H1 (cell line): ENCODE measurements around the gene CCDC51. TPM values are rescaled to one million over a fixed set of nuclear protein-coding genes. Genes with fewer than 3 reads are reported as not detected.

Experiments used
- CTCF ChIA-PET: fragments of 300-600 bp; sonication (Branson Sonifier 250); formaldehyde crosslinking; loops from one replicate; lab custom pipeline; 2021; ENCODE audit not compliant: partially characterized antibody; lab: Charles Lee
- POLR2A ChIA-PET: fragments of 300-600 bp; sonication (Branson Sonifier 250); formaldehyde crosslinking; loops from one replicate; lab custom pipeline; 2021; ENCODE audit warnings: inconsistent platforms; ENCODE audit not compliant: partially characterized antibody; lab: Charles Lee
- DNase-seq, 2 experiments: peaks; one replicate each; pipeline versions ENCODE4 v3.0.0 to v3.0.0-alpha.2; 2010 to 2022; ENCODE audit warnings: low spot score in 2 of 2, low read depth in 1 of 2, mixed read lengths in 1 of 2
- FAIRE-seq: peaks from 2 replicates; lab custom pipeline; 2011; peaks lifted over from hg19 to GRCh38; lab: Jason Lieb, UNC
- H2AFZ ChIP-seq: 2 replicates; pipeline ENCODE4 v1.8.1; 2012; ENCODE audit warnings: low read length, inconsistent platforms
- H2AK5ac ChIP-seq: 2 replicates; pipeline ENCODE4 v1.6.1; 2013; ENCODE audit warnings: low read depth, low read length
- H2BK120ac ChIP-seq: replicated peaks from 2 replicates; pipeline ENCODE3; 2013; ENCODE audit warnings: low read depth, low read length, inconsistent platforms
- H2BK12ac ChIP-seq: 2 replicates; pipeline ENCODE4 v1.6.1; 2013; ENCODE audit warnings: low read depth, low read length
- H2BK15ac ChIP-seq: 2 replicates; pipeline ENCODE4 v1.6.1; 2013; ENCODE audit warnings: low read length
- H2BK20ac ChIP-seq: 2 replicates; pipeline ENCODE4 v1.6.1; 2013; ENCODE audit warnings: low read length
- H2BK5ac ChIP-seq: 2 replicates; pipeline ENCODE4 v1.6.1; 2013; ENCODE audit warnings: low read depth, low read length
- H3K14ac ChIP-seq: 2 replicates; pipeline ENCODE4 v1.6.1; 2013; ENCODE audit warnings: inconsistent platforms; ENCODE audit not compliant: insufficient read length
- H3K18ac ChIP-seq: 2 replicates; pipeline ENCODE4 v1.6.1; 2013; ENCODE audit warnings: low read length; ENCODE audit errors: extremely low read depth
- H3K23ac ChIP-seq: 2 replicates; pipeline ENCODE4 v1.6.1; 2013; ENCODE audit warnings: inconsistent platforms; ENCODE audit not compliant: insufficient read length
- H3K23me2 ChIP-seq: 2 replicates; pipeline ENCODE4 v1.6.1; 2013; ENCODE audit warnings: low read depth, low read length
- H3K27ac ChIP-seq: 2 replicates; pipeline ENCODE4 v1.6.1; 2011; ENCODE audit warnings: low read depth, low read length, inconsistent platforms
- H3K27me3 ChIP-seq, 4 experiments: replicated peaks in 1 of 4; 1 replicate in 1 of 4; 2 replicates in 3 of 4; pipeline versions ENCODE4 v1.6.1 to v1.8.1; 2011 to 2013; ENCODE audit warnings: low read length in 3 of 4, mild to moderate bottlenecking in 3 of 4, inconsistent platforms in 2 of 4, mixed read lengths in 2 of 4, moderate library complexity in 1 of 4; ENCODE audit not compliant: control insufficient read depth in 3 of 4, insufficient read depth in 3 of 4; ENCODE audit errors: extremely low read depth in 1 of 4
- H3K36me3 ChIP-seq, 4 experiments: 2 replicates each; pipeline versions ENCODE4 v1.6.1 to v1.8.1; 2011 to 2013; ENCODE audit warnings: mild to moderate bottlenecking in 4 of 4, low read length in 3 of 4, moderate library complexity in 2 of 4, control low read depth in 1 of 4, inconsistent platforms in 1 of 4; ENCODE audit not compliant: insufficient read depth in 4 of 4, control insufficient read depth in 2 of 4
- H3K4ac ChIP-seq: replicated peaks from 2 replicates; pipeline ENCODE3; 2013; ENCODE audit warnings: low read length, low read depth, mixed read lengths, inconsistent platforms; ENCODE audit not compliant: insufficient read length
- H3K4me1 ChIP-seq, 4 experiments: replicated peaks in 1 of 4; 1 replicate in 1 of 4; 2 replicates in 3 of 4; pipeline versions ENCODE4 v1.6.1 to v1.8.1; 2011 to 2013; ENCODE audit warnings: low read length in 3 of 4, inconsistent platforms in 2 of 4, mixed read lengths in 1 of 4; ENCODE audit not compliant: insufficient read depth in 4 of 4, control insufficient read depth in 3 of 4
- H3K4me2 ChIP-seq, 2 experiments: 2 replicates each; pipeline versions ENCODE4 v1.6.1 to v1.8.1; 2011 to 2013; ENCODE audit warnings: low read depth in 2 of 2, low read length in 2 of 2, control low read depth in 1 of 2, inconsistent platforms in 1 of 2, mild to moderate bottlenecking in 1 of 2; ENCODE audit not compliant: insufficient read depth in 1 of 2
- H3K4me3 ChIP-seq, 4 experiments: fragments of 200-600, 300-600 bp in 1 of 4; sonication (generic), shearing (Covaris generic), sonication (Bioruptor Twin) in 1 of 4; 2 replicates each; pipeline versions ENCODE4 v1.5.1 to v1.8.1; 2011 to 2016; ENCODE audit warnings: low read length in 4 of 4, low read depth in 3 of 4, control low read depth in 2 of 4, inconsistent platforms in 2 of 4, mild to moderate bottlenecking in 2 of 4, mixed read lengths in 1 of 4, moderate library complexity in 1 of 4; ENCODE audit not compliant: insufficient read depth in 2 of 4; ENCODE audit errors: extremely low read depth in 1 of 4
- H3K56ac ChIP-seq: replicated peaks from 2 replicates; pipeline ENCODE3; 2013; ENCODE audit warnings: low read depth, mild to moderate bottlenecking, mixed read lengths, low read length, inconsistent platforms; ENCODE audit not compliant: insufficient read length
- H3K79me1 ChIP-seq: 2 replicates; pipeline ENCODE4 v1.6.1; 2013; ENCODE audit warnings: low read depth, low read length, control low read depth
- H3K79me2 ChIP-seq, 2 experiments: 2 replicates each; pipeline versions ENCODE4 v1.6.1 to v1.8.1; 2012 to 2013; ENCODE audit warnings: low read length in 2 of 2, mild to moderate bottlenecking in 2 of 2, inconsistent platforms in 1 of 2; ENCODE audit not compliant: insufficient read depth in 2 of 2, control insufficient read depth in 1 of 2
- H3K9ac ChIP-seq, 4 experiments: replicated peaks in 1 of 4; 1 replicate in 1 of 4; 2 replicates in 3 of 4; pipeline versions ENCODE4 v1.6.1 to v1.8.1; 2011 to 2013; ENCODE audit warnings: low read depth in 3 of 4, low read length in 3 of 4, control low read depth in 2 of 4, mild to moderate bottlenecking in 2 of 4, moderate library complexity in 2 of 4, inconsistent platforms in 1 of 4; ENCODE audit errors: extremely low read depth in 1 of 4
- H3K9me3 ChIP-seq, 2 experiments: 2 replicates each; pipeline versions ENCODE4 v1.6.1 to v1.8.1; 2012 to 2013; ENCODE audit warnings: mild to moderate bottlenecking in 2 of 2, moderate library complexity in 2 of 2, control low read depth in 1 of 2, inconsistent platforms in 1 of 2, low read depth in 1 of 2, low read length in 1 of 2, mixed read lengths in 1 of 2; ENCODE audit not compliant: insufficient read depth in 2 of 2
- H4K20me1 ChIP-seq, 2 experiments: replicated peaks in 1 of 2; 2 replicates each; pipeline versions ENCODE3 to v1.8.1; 2011 to 2013; ENCODE audit warnings: inconsistent platforms in 2 of 2, low read length in 2 of 2, mild to moderate bottlenecking in 1 of 2; ENCODE audit not compliant: insufficient read depth in 2 of 2, control insufficient read depth in 1 of 2
- H4K5ac ChIP-seq: 2 replicates; pipeline ENCODE4 v1.6.1; 2013; ENCODE audit warnings: low read length, low read depth, mixed read lengths, inconsistent platforms; ENCODE audit not compliant: insufficient read length
- H4K8ac ChIP-seq: 2 replicates; pipeline ENCODE4 v1.8.0; 2013; ENCODE audit warnings: mild to moderate bottlenecking, moderate library complexity, low read length, inconsistent platforms; ENCODE audit not compliant: insufficient read depth; ENCODE audit errors: extremely low read depth
- H4K91ac ChIP-seq: replicated peaks from 2 replicates; pipeline ENCODE3; 2013; ENCODE audit warnings: low read length, mixed read lengths, inconsistent platforms; ENCODE audit not compliant: insufficient read length
- SP4 ChIP-seq: IDR thresholded peaks from 2 replicates; pipeline ENCODE4 v1.6.1; 2012; ENCODE audit warnings: low read length, inconsistent platforms
- WGBS, 2 experiments: shearing (Covaris generic) in 1 of 2; methylation state at CpG; one replicate each; pipeline versions ENCODE4 v1.1.6 to v1.1.7; 2013 to 2015; ENCODE audit warnings: low lambda C conversion rate in 2 of 2, mixed read lengths in 2 of 2, inconsistent platforms in 1 of 2, low coverage in 1 of 2, missing lambda C conversion rate in 1 of 2; ENCODE audit not compliant: insufficient replicate concordance in 2 of 2, insufficient coverage in 1 of 2, insufficient read length in 1 of 2; ENCODE audit errors: extremely low coverage in 1 of 2, missing lambda C conversion rate in 1 of 2; 5-methylcytosine and 5-hydroxymethylcytosine counted together
- polyA plus RNA-seq, 7 experiments: library from polyadenylated mRNA; depleted of rRNA in 3 of 7; stranded (reverse) in 5 of 7; unstranded in 2 of 7; fragments of >200 nt in 5 of 7; fragments of 200-250 nt in 2 of 7; gene quantifications; 1 replicate in 5 of 7; 2 replicates in 1 of 7; 4 replicates in 1 of 7; pipeline versions ENCODE4 v1.2.1 to v1.2.3, GENCODE V29; 2011 to 2013; ENCODE audit warnings: missing spikeins in 2 of 7, mixed read lengths in 2 of 7
- total RNA-seq: library from RNA; stranded (reverse); fragmentation: NEBNext Ultra II Directional; extraction: Animal tissue kit (Norgen Biotek cat#: 25700); gene quantifications from 2 replicates; pipeline ENCODE4 v1.2.1, GENCODE V29; 2021
- TF ChIP-seq, protein P1 (sequence below): IDR thresholded peaks from 2 replicates; pipeline ENCODE4 v1.6.1; 2011; ENCODE audit warnings: low read depth, mild to moderate bottlenecking, low read length; ENCODE audit not compliant: insufficient read depth
- TF ChIP-seq, protein P2 (sequence below): IDR thresholded peaks from 2 replicates; pipeline ENCODE4 v1.6.1; 2012; ENCODE audit warnings: inconsistent platforms

CCDC51 gene
- total and polyA plus RNA-seq, 2 of the 8 experiments (the other 6 are each of a cell fraction or from before 2014, with no cell fraction given), result 21.3 to 21.4 TPM

DNA sequence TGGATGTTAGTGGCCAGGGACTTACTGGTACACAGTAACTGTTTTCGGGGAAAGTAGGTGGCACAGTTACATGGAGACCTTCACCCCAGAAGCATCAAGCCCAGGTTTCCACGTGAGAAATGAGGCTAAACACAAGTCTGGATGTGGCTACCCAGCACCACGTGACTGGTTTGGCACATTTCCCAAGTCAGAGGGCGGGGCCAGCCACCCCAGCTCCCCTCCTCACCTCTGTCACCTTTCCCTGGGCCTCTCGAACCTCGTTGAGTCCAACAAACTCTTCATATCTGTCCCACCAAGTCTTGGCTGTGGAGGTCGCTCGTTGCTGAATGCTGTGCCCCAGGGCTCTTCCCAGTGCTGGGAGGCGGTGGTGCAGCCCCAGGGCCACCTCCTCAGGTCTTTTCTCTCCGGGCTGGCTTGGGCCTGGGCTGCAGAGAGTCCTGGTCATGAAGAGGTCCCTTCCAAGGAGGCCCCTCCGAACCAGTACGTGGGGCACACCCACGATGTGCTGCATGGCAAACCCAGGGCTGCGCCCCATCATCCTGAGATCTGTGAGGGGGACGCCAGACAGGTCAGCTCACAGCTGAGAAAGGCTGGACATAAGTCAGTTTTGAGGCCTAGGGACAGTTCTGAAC is 5.2 kb downstream of the CCDC51 start:
- no peak overlapping the region for H2BK20ac ChIP-seq
- H2BK15ac ChIP-seq, result no peak overlapping the region
- H4K5ac ChIP-seq, result no peak overlapping the region
- H3K79me1 ChIP-seq, result peaks cover 3% of the 10 kb centered on the region; the same call in 1 of the 2 replicates
- no peak overlapping the region for H2BK120ac ChIP-seq
- no peak overlapping the region for H3K18ac ChIP-seq
- peaks cover 0 to 4% of the 10 kb centered on the region in 2 experiments for H4K20me1 ChIP-seq
- H3K4ac ChIP-seq, result no peak overlapping the region
- no peak overlapping the region for H3K56ac ChIP-seq
- DNase-seq, result no peak
- no peak overlapping the region for H4K8ac ChIP-seq
- peaks cover 4 to 26% (median 12%) of the 10 kb centered on the region in 4 experiments; a peak in 6 of 8 replicates for H3K36me3 ChIP-seq
- H3K9me3 ChIP-seq, result no peaks in the 10 kb centered on the region
- no peaks in the 10 kb centered on the region for H3K27me3 ChIP-seq
- H4K91ac ChIP-seq, result no peak overlapping the region
- no peak overlapping the region for H3K4me2 ChIP-seq
- H3K14ac ChIP-seq, result no peak overlapping the region
- H2BK12ac ChIP-seq, result no peak overlapping the region
- ChIA-PET POLR2A (interaction anchor here (1.4 to 31.5 kb wide), 5 partner anchors 9 to 161 kb away, joined by 3 to 650 read pairs (median 88); partner anchors contain the start of genes ATRIP, CCDC51 and TMA7), CTCF (interaction anchor here (0.7 to 7.7 kb wide), 13 partner anchors 12 to 240 kb away, joined by 3 to 220 read pairs (median 19); partner anchors contain the start of gene ATRIP)
- peaks cover 4 to 17% (median 12%) of the 10 kb centered on the region in 4 experiments; a peak in 6 of 7 replicates for H3K4me1 ChIP-seq
- no peak for FAIRE-seq
- no peak overlapping the region for H3K27ac ChIP-seq
- H2AFZ ChIP-seq, result no peak overlapping the region
- H3K9ac ChIP-seq, result no peak overlapping the region; a peak in 1 of 7 replicates
- no peak overlapping the region for H3K23ac ChIP-seq
- 89% methylated on average over 15 of the region's 15 CpGs; no CpG with 5 or more reads in 1 of the 2 experiments for WGBS, 2 experiments
- H2AK5ac ChIP-seq, result no peak overlapping the region
- H3K4me3 ChIP-seq, result no peak overlapping the region
- H3K79me2 ChIP-seq, result peaks cover 0 to 31% of the 10 kb centered on the region in 2 experiments; a peak in 1 of 4 replicates
- H3K23me2 ChIP-seq, result peaks cover 8% of the 10 kb centered on the region; the same call in 1 of the 2 replicates
- H2BK5ac ChIP-seq, result peak overlapping the region; percentile 35; the same call in 1 of the 2 replicates
- no peak for TF ChIP-seq SP4
- TF ChIP-seq, protein P1, sequence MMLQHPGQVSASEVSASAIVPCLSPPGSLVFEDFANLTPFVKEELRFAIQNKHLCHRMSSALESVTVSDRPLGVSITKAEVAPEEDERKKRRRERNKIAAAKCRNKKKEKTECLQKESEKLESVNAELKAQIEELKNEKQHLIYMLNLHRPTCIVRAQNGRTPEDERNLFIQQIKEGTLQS, result no peak
- TF ChIP-seq, protein P2, sequence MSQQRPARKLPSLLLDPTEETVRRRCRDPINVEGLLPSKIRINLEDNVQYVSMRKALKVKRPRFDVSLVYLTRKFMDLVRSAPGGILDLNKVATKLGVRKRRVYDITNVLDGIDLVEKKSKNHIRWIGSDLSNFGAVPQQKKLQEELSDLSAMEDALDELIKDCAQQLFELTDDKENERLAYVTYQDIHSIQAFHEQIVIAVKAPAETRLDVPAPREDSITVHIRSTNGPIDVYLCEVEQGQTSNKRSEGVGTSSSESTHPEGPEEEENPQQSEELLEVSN, result no peak
